ENCODE results near the gene MAGI3. TPM values are rescaled to one million over a fixed set of nuclear protein-coding genes. Genes with fewer than 3 reads are reported as not detected.

The MAGI3 gene
- total and polyA plus RNA-seq, 2 of the 13 experiments (the other 11 are each of a cell fraction or from before 2014, with no cell fraction given): 4.0 to 11.8 TPM

- Histone ChIP-seq H3K9ac (ENCODE audit: insufficient read depth, low read depth, low read length) (no peak overlapping the region), H4K20me1 (ENCODE audit: insufficient read depth, low read length) (no peaks in the 10 kb centered on the region), H3K4me3 (replicated peaks in 1 of 3; ENCODE audit: insufficient read depth in 1 of 3, low read depth in 2 of 3, low read length in 3 of 3) (no peak overlapping the region), H3K79me2 (ENCODE audit: insufficient read depth, low read length) (peaks cover 23% of the 10 kb centered on the region), H3K36me3 (replicated peaks in 1 of 2; ENCODE audit: control insufficient read depth in 1 of 2, insufficient read depth in 2 of 2, low read length in 2 of 2) (no peaks in the 10 kb centered on the region), H3K27me3 (ENCODE audit: control insufficient read depth in 1 of 2, insufficient read depth in 2 of 2, low read length in 2 of 2) (no peaks in the 10 kb centered on the region), H3K27ac (ENCODE audit: extremely low read length, insufficient read depth, low read length) (no peak overlapping the region), H3K4me1 (ENCODE audit: insufficient read depth, low read length) (peaks cover 33% of the 10 kb centered on the region), H3K9me3 (ENCODE audit: low read length) (no peaks in the 10 kb centered on the region), H3K4me2 (ENCODE audit: low read depth, low read length) (no peak overlapping the region), H2AFZ (ENCODE audit: low read length) (no peak overlapping the region)
- DNase-seq (ENCODE audit: low spot score) (no peak), FAIRE-seq (no peak), ATAC-seq (no peak)
- ChIA-PET CTCF (ENCODE audit: low intra/inter-chr PET ratio, low total read pairs) (interaction anchor here (2.6 kb wide), 1 partner anchor 313 kb away, joined by 11 read pairs; no protein-coding TSS in a partner anchor), POLR2A (interaction anchor here (1.0 kb wide), 1 partner anchor 64 kb away, joined by 3 read pairs; the partner anchor contains the start of gene MAGI3)
- in situ Hi-C loops (cut with HindIII; ENCODE audit: extremely low pct_ligation_motif_present, low pct_unique_long_range_greater_than_20kb): no loop called here
- intact Hi-C loops (cut with micrococcal nuclease; ENCODE audit: unreplicated experiment): loop anchor here (1.0 to 10.0 kb wide), 5 partner anchors 15 to 313 kb away; no protein-coding TSS in a partner anchor
- TF ChIP-seq IRF1 (CRISPR knock-in tag; IDR thresholded peaks at IDR 0.05; ENCODE audit: low read depth) (no peak), ZNF839 (CRISPR knock-in tag; IDR thresholded peaks at IDR 0.05; ENCODE audit: borderline replicate concordance) (no peak), HNRNPH1 (optimal IDR thresholded peaks at IDR 0.05; ENCODE audit: low read depth, low read length) (no peak), ZSCAN21 (CRISPR knock-in tag; IDR thresholded peaks at IDR 0.05; ENCODE audit: borderline replicate concordance) (no peak), NFKB2 (CRISPR knock-in tag; IDR thresholded peaks at IDR 0.05; ENCODE audit: borderline replicate concordance) (no peak)
- BruUV-seq (replicated peaks): no TSS peak
- 100% methylated on average over 1 of the region's 1 CpG for WGBS (ENCODE audit: low lambda C conversion rate)
Observed at GRCh38 chr1:113453771-113454083, 63.4 kb downstream of the MAGI3 start.

GRCh38 chr1:113455374-113455773, 65.1 kb downstream of the MAGI3 start:
- Histone ChIP-seq H3K27me3 (ENCODE audit: control insufficient read depth in 1 of 2, insufficient read depth in 2 of 2, low read length in 2 of 2) (no peaks in the 10 kb centered on the region), H3K36me3 (replicated peaks in 1 of 2; ENCODE audit: control insufficient read depth in 1 of 2, insufficient read depth in 2 of 2, low read length in 2 of 2) (no peaks in the 10 kb centered on the region), H3K9me3 (ENCODE audit: low read length) (no peaks in the 10 kb centered on the region), H4K20me1 (ENCODE audit: insufficient read depth, low read length) (no peaks in the 10 kb centered on the region), H3K27ac (ENCODE audit: extremely low read length, insufficient read depth, low read length) (no peak overlapping the region), H3K79me2 (ENCODE audit: insufficient read depth, low read length) (peaks cover 23% of the 10 kb centered on the region), H2AFZ (ENCODE audit: low read length) (no peak overlapping the region), H3K9ac (ENCODE audit: insufficient read depth, low read depth, low read length) (no peak overlapping the region), H3K4me2 (ENCODE audit: low read depth, low read length) (no peak overlapping the region), H3K4me3 (replicated peaks in 1 of 3; ENCODE audit: insufficient read depth in 1 of 3, low read depth in 2 of 3, low read length in 3 of 3) (no peak overlapping the region), H3K4me1 (ENCODE audit: insufficient read depth, low read length) (peaks cover 34% of the 10 kb centered on the region)
- no TSS peak for BruUV-seq (replicated peaks)
- no peak for ATAC-seq
- TF ChIP-seq HNF4A (CRISPR knock-in tag; IDR thresholded peaks at IDR 0.05) (0 out of 2 replicates have a peak, but pooled peaks have one; percentile 11), ZMYM3 (CRISPR knock-in tag; IDR thresholded peaks at IDR 0.05) (peak; percentile 71), ZNF674 (CRISPR knock-in tag; IDR thresholded peaks at IDR 0.05; ENCODE audit: low read depth) (no peak)
- intact Hi-C loops (cut with micrococcal nuclease; ENCODE audit: unreplicated experiment) (loop anchor here (10.0 kb wide), 3 partner anchors 49 to 241 kb away; no protein-coding TSS in a partner anchor), in situ Hi-C loops (cut with HindIII; ENCODE audit: extremely low pct_ligation_motif_present, low pct_unique_long_range_greater_than_20kb) (no loop called here)
- no peak for FAIRE-seq
- no peak for DNase-seq (ENCODE audit: low spot score)
- ChIA-PET POLR2A (no interaction called here), CTCF (ENCODE audit: low intra/inter-chr PET ratio, low total read pairs) (no interaction called here)
- 65% methylated on average over 1 of the region's 1 CpG for WGBS (ENCODE audit: low lambda C conversion rate)
